B cell (primary cell): ENCODE measurements around the gene LRRC4B.
"Not testable (repeated sequence)": the region's sequence is repeated elsewhere in the genome, so short reads cannot be mapped to it uniquely, and the experiment has no call there.

Experiments
- EZH2 ChIP-seq: IDR thresholded peaks from 2 replicates; pipeline ENCODE4 v1.6.1; 2012; ENCODE audit warnings: borderline replicate concordance, low read depth, mild to moderate bottlenecking, moderate library complexity, low read length; ENCODE audit not compliant: insufficient read depth, poor library complexity, severe bottlenecking
- TF ChIP-seq, protein P1 (sequence below): fragments of 200-600 bp; IDR thresholded peaks from one replicate; pipeline ENCODE4 v1.8.0; 2022; ENCODE audit warnings: antibody characterized with exemption, mild to moderate bottlenecking

DNA sequence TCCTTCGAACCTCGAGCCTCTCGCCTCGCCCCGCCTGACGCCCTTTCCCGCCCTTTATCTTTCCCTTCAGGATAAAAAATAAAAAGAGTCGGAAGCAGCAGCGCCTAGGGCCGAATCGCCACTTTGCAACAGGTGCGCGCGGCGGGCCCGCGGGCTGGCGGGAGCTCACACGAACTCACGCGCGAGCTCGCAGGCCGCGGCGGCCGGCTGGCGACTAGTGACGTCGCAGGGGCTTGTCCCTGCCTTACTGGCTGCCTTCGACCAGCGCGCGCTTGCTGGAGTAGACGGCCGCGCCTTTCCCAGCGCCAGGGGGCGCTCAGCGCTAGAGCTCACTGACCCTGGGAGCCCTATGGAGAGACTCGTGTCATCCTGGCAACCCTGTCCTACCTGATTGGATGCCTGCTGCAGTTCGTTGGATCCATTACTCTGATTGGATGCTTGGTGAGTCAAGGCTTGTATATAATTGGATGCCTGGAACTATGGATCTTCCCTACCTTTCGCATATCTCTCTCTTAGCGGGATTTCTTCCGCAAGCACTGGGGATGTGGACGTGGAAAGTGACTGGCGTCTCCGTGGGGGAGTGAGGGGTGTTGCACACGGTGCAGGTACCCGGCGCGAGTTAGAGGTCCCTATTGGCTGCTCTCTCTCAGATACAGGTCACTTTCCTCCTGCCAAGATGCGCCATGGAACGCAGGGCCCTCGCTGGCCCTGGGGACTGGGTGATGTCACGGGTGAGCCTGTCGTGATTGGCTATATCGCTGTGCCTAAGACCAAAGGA lies 38.0 kb upstream of the LRRC4B start:
- TF ChIP-seq, protein P1, sequence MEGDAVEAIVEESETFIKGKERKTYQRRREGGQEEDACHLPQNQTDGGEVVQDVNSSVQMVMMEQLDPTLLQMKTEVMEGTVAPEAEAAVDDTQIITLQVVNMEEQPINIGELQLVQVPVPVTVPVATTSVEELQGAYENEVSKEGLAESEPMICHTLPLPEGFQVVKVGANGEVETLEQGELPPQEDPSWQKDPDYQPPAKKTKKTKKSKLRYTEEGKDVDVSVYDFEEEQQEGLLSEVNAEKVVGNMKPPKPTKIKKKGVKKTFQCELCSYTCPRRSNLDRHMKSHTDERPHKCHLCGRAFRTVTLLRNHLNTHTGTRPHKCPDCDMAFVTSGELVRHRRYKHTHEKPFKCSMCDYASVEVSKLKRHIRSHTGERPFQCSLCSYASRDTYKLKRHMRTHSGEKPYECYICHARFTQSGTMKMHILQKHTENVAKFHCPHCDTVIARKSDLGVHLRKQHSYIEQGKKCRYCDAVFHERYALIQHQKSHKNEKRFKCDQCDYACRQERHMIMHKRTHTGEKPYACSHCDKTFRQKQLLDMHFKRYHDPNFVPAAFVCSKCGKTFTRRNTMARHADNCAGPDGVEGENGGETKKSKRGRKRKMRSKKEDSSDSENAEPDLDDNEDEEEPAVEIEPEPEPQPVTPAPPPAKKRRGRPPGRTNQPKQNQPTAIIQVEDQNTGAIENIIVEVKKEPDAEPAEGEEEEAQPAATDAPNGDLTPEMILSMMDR, result not testable (repeated sequence)
- TF ChIP-seq EZH2, result not testable (repeated sequence)
